GM19452 (cell line): ENCODE results near the gene ACRBP.

Experiments used
- ATAC-seq: cut with Tn5 transposase; IDR thresholded peaks from one replicate; pipeline ENCODE4 v1.9.1; 2021; ENCODE audit not compliant: unreplicated experiment

ACRBP gene

DNA sequence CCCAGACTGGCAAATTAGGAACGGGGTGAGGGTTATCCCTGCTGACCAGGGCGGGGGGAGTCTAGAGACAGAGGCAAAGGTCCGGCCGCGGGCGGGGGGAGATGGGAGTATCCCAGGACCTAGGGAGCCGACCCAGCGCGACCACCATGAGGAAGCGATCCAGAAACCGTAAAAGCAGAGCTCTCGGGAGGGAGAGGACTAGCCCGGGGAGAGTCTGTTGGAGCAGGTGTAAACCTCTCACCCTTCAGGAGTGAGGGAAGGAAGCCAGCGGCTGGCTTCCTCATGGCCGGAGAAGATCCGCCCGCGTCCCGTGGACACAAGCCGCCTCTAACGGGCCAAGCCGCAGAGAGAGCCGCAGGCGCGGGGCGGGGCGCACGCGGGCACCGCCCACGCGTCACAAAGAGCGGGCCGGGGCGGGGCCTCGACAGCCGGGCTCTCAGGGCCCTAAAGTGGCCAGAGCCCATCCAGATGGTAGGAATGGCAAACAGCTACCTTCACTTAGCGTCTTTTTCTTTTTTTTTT is at the start of gene ACRBP:
TSS of gene ACRBP (minus strand) at position 350 of the 522 bp plus-strand sequence. CDS start at position 284, 66 bp downstream.
- no peak for ATAC-seq

DNA sequence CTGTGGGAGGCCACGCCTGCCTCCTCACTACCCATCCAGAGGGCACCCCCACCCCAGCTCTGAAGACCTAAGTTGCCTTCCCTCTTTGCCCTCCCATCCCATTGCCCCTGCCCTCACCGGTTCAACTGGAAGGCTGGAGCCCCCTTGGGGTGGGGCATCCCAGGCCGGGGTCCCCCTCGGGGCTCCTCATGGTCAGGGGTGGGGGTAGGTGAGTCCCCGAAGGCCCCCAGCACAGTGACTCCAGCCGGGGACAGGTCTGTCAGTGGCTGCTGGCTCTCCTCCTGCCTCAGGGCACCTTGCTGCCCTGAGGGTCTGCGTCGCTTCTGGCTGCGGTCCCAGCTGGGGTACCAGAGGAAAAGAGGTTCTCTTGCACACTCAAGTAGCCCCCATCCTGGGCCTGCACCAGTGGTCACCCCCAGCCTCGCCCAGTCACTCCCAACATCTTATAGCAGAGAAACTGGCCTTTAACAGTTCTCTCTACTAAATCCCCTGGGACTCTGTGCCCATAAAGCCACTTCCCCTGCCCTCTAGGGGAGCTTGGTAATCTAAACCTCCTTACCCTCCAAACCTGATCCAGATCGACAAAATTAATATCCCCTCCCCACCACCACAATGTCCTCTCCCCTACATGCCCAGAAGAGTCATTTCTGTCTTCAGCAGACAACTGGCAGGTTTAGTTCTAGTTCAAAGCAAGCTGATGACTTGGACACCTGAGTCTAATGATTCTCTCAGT is 48.2 kb upstream of the ACRBP start:
- ATAC-seq: no peak

DNA sequence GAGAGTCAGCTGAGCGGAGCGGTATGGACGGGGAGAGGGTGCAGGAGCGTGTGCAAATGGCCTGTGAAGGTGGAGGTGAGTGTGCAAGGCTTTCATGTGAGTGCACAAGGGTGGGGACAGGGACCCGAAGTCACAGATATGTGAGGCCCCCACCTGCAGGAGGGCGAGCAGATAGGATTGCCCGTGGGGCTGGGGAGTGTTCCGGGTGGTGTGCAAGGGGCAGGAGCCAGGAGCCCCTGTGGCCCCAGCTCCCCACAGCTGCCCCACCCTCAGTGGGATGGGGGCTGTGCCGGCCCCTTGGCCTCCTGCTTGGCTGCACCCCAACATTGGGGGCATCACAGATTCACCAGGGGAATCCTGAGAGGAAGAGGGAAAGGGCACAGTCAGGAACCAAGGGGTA is 47.5 kb upstream of the ACRBP start:
- ATAC-seq: no peak

DNA sequence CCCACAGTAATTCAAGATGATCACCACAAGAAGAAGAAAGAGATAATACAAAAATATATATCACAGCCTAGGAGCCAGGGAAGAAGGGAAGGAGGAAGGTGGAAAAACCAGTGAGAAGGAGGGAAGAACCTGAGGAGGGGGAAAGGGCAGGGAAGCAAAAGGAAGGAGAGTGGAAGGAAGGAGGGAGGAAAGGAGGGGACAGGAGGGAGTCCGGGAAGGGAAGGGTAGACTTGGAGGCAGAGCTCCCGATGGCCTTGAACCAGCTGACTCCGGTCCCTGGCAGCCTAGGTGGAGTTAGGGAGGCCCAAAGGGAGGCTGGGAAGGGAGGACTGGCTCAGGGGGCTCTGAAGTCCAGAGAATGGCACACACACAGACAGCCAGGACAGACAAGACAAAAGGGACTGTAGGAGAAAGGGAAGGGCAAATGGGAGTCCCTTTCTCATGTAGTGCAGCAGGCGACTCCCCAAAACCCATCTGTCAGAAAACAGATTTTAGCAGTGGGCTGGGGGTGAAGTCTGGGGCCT is 46.7 kb upstream of the ACRBP start:
- no peak for ATAC-seq

DNA sequence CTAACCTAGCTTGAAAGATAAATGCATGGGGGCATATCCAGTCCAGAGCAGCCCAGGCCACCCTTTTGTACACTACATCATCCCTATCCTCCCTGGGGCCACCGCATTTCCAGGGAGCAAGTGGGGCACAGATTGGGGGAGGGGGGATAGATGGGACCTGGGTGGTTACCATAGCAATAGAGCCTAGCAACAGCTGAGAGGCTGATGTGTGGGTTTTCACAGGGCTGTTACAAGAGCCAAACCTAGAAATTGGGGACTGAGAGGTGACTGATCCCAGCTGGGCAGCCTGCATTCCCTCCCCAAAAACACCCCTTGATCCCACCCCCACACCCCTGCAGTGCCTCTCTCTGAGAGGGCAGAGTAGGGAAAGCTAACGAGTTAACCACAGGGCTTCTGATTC is 45.7 kb upstream of the ACRBP start:
- ATAC-seq: no peak

DNA sequence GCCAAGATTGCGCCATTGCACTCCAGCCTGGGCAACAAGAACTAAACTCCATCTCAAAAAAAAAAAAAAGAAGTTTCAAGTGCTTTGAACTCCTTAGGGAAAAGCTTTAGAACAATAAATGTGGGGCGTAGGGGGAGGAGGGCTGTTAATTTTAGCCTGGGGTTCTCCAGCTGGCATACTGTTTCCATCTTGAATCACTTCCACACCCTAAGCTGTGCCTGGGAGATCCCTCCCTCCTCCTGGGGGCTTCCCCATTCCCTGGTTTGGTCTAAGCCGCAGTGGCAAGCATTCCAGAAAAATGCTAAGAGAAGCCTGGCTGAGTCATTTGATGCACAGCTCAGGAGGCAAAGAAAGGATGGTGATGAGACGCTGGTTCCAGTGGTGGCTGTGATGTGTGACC is 44.2 kb upstream of the ACRBP start:
- no peak for ATAC-seq

DNA sequence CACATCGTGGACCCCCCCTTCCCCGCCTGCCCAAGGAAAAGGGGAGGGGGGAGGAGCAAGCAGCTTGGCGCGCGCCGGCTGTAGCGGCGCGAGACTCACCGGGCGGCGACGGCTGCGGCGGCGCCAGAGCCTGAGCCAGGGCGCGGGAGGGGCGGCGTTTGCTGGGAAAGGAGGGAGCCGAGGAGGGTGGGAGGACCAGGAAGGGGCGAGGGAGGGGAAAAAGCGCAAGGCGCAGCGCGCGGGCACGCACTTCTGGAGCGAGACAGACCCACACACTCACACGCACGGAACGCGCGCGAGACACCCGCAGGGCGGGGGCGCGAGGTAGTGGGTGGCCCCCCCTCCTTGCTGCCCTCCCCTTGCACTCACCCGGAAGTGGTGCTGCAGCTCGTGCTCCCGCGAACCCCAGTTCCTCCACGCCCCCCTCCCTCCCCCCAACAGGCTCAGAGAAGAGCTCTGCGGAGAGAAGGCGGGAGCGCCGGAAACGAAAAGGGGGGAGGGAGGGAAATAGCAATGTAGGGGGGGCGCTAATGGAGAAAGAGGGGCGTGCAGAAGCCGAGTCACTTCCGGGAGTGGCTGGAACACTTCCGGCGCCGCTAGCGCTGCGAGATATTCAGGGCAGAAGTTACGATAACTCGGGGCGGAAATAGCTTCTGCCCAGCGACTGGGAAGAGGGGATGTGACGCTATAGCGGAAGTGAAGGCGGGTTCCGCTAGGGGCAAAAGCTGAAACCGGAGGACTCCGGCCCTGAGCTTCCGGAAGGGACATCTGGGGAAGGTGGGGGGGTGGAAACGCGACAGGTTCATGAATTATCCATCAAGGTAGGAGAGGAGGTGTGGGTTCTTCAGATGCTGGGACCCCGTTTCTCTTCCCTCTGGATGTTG is 42.0 kb upstream of the ACRBP start, which contains the start of gene ZNF384:
TSS of gene ZNF384 (minus strand) at position 377 of the 884 bp plus-strand sequence. CDS start 9,855 bp downstream, outside the sequence.
- peak; percentile 82 for ATAC-seq

DNA sequence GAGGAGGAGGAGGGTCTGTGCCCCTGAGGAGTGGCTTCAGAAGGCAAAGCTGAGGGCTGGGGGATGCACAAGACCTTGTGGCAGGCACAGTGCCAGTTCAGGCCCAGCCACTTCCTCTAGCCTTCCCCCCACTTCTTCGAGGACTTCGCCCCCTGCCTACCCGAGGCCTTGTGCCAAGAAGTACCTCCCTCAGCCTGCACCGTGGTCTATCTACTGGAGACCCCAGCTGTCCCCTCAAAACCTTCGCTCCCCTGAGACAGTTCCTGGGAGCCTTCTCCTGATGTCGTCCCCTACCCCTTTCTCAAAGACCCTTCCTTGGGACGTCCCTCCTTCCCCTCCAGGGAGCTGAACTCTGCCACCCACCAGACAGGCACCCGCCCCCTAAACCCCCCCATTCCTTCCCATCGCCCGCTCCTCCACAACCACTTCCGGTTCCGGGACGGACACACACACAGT is 41.3 kb upstream of the ACRBP start:
- ATAC-seq: no peak

DNA sequence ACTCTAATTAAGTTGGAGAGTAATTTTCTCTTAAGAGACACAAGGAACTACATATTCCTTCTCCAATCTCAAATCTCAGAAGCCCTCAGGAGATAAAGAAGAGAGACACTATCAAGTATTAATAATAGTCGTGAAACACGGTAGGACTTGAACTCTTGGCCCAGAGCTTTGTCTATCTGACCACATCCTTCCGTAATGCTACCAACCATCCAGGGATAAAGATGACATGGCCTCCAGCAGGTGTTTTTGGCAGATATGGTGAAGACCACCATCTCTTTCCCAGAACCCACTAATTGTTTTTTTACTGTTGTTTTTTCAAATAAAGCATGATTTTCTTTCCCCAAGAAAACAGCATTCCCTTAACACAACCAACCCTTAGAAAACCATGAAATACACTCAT is 38.6 kb upstream of the ACRBP start:
- no peak for ATAC-seq

DNA sequence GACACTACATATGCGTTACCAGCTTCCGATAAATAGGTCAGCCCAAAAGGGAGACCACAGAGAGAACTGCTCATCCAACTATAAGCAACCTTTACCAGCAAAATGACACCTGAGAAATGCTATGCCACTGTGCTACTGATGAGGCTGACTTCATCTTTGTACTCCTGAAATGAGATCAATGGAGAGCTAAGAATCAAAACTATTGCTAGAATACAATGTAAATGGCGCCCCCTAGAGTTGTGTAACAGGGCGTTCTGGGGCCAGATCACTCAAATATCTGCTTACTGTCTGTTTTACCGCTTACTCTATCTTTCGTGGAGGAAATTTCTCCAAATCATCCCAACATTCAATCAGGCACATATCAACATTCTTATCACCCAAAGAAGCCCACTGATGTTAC is 37.4 kb upstream of the ACRBP start:
- no peak for ATAC-seq

DNA sequence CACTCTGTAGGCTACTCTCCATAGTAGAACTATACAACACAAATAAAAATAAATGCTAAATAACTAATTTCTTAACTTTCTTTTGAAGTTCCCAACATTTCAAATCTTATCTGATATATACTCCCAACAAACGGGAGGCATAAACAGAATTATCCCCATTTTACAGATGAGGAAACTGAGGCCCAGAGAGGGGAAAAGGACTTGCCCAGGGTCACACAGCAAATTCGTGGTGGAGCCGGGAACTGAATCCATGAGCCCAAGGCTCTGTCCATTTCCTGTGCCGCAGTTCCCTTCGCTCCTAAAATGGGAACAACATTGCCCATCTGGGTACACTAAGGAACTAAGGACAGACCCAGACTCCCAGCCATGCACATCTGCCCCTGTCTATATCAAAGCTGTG is 29.7 kb upstream of the ACRBP start:
- no peak for ATAC-seq

DNA sequence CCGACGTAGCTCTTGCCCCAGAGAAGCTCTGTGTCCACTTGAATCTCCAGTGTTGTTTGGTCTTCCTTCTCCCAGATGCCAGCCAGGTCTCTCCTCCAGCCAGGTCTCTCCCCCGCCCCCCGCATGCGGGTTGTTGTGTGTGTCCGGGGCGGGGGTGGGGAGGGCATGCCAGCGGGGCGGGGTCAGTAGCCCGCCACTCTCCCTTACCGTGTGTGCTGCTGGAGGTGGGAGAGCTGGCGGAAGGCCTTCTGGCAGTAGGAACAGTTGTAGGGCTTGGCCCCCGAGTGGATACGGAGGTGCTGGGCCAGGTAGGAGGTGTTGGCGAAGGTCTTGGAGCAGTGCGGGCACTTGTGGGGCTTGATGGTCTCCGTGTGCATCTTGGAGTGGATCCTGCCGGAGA is 24.9 kb upstream of the ACRBP start:
- ATAC-seq: no peak

DNA sequence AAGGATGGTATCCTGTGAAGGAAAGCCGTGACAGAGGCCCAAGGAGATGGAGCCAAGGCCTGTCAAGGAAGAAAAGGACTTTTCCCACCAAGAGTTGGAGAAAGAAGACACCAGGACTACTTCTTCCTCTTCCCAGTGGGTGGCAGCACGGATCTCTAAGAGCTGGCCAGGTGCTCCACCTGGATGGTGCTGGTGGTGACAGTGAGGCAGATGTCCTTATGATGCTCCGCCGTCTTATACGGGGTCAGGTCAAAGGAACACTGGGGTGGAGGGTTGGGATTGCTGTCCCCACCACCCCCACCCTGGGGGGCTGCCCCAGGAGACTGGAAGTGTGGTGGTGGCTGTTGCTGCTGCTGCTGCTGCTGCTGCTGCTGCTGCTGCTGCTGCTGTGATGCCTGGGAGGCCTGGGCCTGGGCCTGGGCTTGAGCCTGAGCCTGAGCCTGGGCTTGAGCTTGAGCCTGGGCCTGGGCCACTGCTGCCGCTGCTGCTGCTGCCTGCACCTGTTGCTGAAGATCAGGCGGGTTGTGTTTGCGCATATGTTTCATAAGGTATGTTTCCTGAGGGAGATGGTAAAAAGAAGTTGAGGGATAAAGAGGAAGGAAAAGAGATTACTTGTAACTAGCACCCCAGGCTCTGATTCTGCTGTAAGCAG is 20.5 kb upstream of the ACRBP start:
- ATAC-seq: no peak

DNA sequence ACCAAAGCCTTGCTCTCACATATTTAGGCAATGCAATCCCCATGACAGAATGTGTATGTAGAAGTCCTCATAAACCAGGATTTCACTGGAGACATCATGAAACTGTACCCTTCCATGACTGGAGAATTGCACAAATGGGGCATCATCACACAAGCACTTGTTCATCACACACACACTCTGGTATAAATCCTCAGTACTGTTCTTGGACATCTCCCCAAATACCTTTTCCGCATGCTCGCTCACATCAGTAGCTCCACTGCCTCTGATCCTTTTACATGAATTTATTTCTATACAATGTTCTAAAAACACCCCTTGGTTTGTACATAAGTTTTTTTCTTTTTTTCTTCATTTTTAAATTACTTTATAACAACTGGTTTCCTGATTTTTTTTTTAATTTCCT is 19.0 kb upstream of the ACRBP start:
- no peak for ATAC-seq

DNA sequence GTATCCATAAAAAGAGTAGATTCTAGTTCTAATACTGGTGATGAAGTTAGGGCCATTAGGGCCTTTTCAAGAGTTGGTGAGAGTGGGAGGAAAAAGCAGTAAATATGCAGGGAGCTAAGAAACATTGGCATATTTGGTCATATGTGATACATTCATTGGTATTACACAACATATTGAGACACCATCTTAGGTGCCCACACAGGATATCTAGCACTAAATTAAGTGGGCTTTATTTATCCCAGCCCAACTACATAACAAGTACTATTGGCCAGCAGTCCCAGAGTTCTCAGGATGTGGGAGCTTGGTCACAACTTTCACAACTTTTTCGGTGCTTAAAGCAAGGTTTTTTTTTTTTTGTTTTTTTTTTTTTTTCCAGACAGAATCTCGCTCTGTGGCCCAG is 17.7 kb upstream of the ACRBP start:
- no peak for ATAC-seq

DNA sequence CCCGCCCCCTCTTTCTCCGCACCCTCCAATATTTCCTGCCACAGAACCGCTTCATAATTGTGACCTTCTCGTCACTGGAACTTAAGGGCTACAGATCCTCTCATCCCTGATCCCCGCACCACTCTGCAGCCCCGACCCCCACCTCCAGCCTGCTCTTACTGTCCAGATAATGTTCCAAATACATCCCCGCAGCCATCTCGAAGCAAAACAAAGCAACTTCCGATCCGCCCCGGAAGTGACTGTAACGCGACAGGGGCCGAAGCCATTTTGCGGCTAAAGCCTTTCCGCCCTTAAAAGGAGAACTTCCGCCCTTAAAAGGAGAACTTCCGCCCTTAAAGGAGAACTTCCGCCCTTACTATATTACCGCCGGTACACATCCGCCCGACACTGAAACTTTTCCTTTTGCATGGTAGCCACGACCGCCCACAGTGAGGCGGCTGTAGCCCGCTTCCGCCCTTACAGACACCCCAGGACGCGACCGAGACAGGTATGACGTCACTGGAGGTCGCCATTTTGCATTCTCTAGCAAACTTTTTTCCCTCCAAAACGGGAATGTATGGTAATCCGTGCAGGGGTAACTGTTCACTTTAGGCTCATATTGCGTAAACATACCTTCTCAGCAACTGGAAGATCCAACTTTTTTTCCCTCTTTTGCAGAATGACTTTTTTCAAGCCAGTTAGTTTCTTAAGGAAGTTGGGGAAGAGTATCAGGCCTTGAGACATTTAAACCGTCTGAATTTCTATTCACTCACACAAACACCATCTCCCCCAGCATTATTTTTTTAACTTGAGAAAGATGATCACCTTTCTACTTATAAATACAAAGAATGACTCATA is 15.9 kb upstream of the ACRBP start, which contains the start of gene ING4:
TSS of gene ING4 (minus strand) at position 214 of the 837 bp plus-strand sequence. CDS start at position 196, 18 bp downstream.
- ATAC-seq: peak; percentile 98

DNA sequence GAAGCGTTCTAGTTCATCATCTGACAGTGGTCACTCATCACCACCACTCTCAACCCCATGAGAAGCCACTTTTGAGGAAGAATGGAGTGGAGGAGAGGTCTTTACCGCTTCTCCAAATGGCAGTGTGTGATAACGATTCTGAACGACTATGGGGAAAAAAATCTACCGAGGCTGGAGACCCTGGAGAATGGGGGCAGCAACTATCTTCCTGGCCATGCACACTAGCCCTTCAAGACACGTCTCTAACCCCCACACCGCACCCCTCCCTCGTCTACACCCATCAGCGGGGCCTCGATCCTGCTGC is 15.3 kb upstream of the ACRBP start:
- ATAC-seq: no peak

DNA sequence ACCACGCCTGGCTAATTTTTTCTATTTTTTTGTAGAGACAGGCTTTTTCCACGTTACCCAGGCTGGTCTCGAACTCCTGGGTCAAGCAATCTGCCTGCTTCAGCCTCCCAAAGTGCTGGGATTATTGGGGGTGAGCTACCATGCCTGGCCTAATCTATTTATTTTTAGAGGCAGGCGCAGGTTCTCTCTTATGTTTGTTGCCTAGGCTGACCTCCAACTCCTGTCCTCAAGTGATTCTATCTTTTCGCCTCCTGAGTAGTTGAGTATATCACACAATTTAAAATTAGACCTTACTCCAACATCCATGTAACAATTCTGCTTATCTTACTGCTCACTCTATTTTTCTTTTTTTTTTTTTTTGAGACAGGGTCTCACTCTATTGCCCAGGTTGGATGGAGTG is 6.8 kb upstream of the ACRBP start:
- ATAC-seq: no peak

DNA sequence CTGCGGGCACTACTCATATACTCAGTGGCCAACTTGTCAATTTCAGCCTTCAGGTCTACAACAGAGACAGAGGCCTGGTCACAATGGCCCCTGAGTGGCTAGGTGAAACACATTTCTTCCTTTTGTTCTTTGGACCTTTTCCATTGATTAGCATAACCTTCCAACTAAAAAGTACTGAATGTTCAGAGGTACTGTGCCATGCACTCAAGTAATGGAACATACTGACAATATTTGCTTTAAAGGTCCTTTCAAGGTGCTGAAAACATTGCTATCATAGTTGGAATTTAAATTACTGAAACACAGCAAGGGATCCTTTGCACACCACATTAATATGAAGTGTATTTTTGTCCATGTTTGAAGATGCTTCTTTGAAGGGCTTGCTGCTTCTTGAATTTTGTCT is 6.1 kb upstream of the ACRBP start:
- ATAC-seq: no peak

DNA sequence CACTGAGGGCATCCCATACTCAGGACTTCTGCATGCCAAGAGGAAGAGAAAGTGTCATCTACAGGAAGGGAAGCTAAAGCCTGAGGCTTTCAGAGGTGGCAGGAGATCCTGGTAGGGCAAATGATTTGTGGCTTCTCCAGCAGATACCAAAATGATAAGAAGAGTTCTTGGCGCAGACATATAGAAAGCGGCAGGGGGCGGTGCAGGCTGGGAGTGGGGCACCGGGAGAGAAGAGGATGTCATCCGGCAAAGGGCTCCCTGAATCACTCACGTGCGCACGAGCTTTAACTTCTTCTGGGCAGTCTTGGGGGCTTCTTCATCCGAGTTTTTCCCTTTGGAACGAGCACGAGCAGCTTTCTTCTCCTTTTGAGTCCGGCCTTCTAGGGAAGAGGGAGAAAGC is 5.2 kb upstream of the ACRBP start:
- ATAC-seq: no peak
